ENCODE measurements around the gene CDKN1A. TPM values are rescaled to one million over a fixed set of nuclear protein-coding genes. Genes with fewer than 3 reads are reported as not detected.

The CDKN1A gene
- polyA plus RNA-seq, 1 donor from 2014 or later: 23.0 TPM

DNA sequence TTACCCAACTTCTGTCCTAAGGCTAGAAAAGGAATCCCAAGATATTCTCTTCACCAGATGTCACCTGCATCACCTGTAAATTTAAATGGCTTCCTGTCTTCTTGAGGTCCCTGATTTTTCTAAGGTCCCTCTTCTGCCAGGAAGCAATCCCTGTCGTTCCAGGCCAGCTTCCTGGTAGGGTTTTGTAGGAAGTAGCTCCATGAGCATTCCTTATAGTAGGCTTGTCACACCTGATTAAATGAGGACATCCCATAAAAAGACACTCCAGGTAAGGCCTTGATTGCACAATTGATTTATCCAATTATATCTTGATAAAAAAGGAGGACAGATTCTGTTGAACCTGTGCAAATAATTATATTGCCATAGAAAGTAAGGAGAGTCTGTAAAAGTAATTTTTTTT is 27.8 kb downstream of the CDKN1A start:
- Histone ChIP-seq H3K4me3 (ENCODE audit: low read length) (no peak overlapping the region), H3K9me3 (ENCODE audit: low read length) (peaks cover 2% of the 10 kb centered on the region), H3K4me2 (ENCODE audit: low read length) (no peak overlapping the region), H3K9ac (ENCODE audit: low read length) (no peak overlapping the region), H3K27ac (ENCODE audit: low read length) (no peak overlapping the region), H3K36me3 (ENCODE audit: insufficient read depth, low read length) (no peaks in the 10 kb centered on the region), H2AFZ (ENCODE audit: low read depth, low read length) (no peak overlapping the region), H3F3A (ENCODE audit: insufficient read depth, low read length, poor library complexity, severe bottlenecking) (no peaks in the 10 kb centered on the region), H3K9me2 (ENCODE audit: insufficient read depth, low read length) (no peaks in the 10 kb centered on the region), H3K79me2 (replicated peaks; ENCODE audit: insufficient read depth, low read length) (no peaks in the 10 kb centered on the region), H3K27me3 (ENCODE audit: insufficient read depth, low read depth, low read length) (no peaks in the 10 kb centered on the region), H4K20me1 (ENCODE audit: insufficient read depth) (no peaks in the 10 kb centered on the region)
- TF ChIP-seq, protein P1, sequence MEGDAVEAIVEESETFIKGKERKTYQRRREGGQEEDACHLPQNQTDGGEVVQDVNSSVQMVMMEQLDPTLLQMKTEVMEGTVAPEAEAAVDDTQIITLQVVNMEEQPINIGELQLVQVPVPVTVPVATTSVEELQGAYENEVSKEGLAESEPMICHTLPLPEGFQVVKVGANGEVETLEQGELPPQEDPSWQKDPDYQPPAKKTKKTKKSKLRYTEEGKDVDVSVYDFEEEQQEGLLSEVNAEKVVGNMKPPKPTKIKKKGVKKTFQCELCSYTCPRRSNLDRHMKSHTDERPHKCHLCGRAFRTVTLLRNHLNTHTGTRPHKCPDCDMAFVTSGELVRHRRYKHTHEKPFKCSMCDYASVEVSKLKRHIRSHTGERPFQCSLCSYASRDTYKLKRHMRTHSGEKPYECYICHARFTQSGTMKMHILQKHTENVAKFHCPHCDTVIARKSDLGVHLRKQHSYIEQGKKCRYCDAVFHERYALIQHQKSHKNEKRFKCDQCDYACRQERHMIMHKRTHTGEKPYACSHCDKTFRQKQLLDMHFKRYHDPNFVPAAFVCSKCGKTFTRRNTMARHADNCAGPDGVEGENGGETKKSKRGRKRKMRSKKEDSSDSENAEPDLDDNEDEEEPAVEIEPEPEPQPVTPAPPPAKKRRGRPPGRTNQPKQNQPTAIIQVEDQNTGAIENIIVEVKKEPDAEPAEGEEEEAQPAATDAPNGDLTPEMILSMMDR (IDR thresholded peaks at IDR 0.05; ENCODE audit: poor library complexity, severe bottlenecking): no peak
- TF ChIP-seq EP300 (conservative IDR thresholded peaks at IDR 0.05; ENCODE audit: poor library complexity, severe bottlenecking): no peak
- TF ChIP-seq EZH2 (IDR thresholded peaks at IDR 0.05; ENCODE audit: borderline replicate concordance, insufficient read depth, low read length, poor library complexity, severe bottlenecking): no peak
- TF ChIP-seq RAD21 (conservative IDR thresholded peaks at IDR 0.05): no peak
- TF ChIP-seq POLR2AphosphoS5 (IDR thresholded peaks at IDR 0.05): no peak
- TF ChIP-seq SMC3 (conservative IDR thresholded peaks at IDR 0.05; ENCODE audit: poor library complexity): no peak
- TF ChIP-seq TAF1 (IDR thresholded peaks at IDR 0.05; ENCODE audit: low read depth): no peak
- TF ChIP-seq, protein P2, sequence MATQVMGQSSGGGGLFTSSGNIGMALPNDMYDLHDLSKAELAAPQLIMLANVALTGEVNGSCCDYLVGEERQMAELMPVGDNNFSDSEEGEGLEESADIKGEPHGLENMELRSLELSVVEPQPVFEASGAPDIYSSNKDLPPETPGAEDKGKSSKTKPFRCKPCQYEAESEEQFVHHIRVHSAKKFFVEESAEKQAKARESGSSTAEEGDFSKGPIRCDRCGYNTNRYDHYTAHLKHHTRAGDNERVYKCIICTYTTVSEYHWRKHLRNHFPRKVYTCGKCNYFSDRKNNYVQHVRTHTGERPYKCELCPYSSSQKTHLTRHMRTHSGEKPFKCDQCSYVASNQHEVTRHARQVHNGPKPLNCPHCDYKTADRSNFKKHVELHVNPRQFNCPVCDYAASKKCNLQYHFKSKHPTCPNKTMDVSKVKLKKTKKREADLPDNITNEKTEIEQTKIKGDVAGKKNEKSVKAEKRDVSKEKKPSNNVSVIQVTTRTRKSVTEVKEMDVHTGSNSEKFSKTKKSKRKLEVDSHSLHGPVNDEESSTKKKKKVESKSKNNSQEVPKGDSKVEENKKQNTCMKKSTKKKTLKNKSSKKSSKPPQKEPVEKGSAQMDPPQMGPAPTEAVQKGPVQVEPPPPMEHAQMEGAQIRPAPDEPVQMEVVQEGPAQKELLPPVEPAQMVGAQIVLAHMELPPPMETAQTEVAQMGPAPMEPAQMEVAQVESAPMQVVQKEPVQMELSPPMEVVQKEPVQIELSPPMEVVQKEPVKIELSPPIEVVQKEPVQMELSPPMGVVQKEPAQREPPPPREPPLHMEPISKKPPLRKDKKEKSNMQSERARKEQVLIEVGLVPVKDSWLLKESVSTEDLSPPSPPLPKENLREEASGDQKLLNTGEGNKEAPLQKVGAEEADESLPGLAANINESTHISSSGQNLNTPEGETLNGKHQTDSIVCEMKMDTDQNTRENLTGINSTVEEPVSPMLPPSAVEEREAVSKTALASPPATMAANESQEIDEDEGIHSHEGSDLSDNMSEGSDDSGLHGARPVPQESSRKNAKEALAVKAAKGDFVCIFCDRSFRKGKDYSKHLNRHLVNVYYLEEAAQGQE (IDR thresholded peaks at IDR 0.05; ENCODE audit: borderline replicate concordance): no peak
- TF ChIP-seq MXI1 (conservative IDR thresholded peaks at IDR 0.05; ENCODE audit: poor library complexity, severe bottlenecking): no peak

DNA sequence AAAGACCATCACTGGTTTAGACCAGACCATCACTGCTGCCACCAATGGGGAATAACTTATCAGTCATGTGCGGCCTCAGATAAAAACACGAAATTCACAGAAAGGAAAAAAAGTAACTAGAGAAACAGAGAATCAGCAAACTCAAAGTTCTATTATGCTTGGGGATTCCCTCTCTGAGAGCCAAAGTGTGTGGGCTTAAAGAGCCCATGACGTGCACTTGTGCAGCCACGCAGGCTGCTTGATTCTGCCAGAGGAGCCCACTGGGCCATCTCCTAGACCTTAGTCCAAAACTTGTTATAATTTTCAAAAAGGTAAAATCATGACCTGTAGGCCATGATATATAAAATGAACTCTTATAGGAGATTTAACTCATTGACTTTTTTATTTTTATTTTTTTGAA is 34.3 kb downstream of the CDKN1A start:
- Histone ChIP-seq H3F3A (ENCODE audit: insufficient read depth, low read length, poor library complexity, severe bottlenecking) (no peaks in the 10 kb centered on the region), H2AFZ (ENCODE audit: low read depth, low read length) (no peak overlapping the region), H3K9ac (ENCODE audit: low read length) (no peak overlapping the region), H3K79me2 (replicated peaks; ENCODE audit: insufficient read depth, low read length) (no peaks in the 10 kb centered on the region), H3K27me3 (ENCODE audit: insufficient read depth, low read depth, low read length) (no peaks in the 10 kb centered on the region), H3K4me3 (ENCODE audit: low read length) (no peak overlapping the region), H4K20me1 (ENCODE audit: insufficient read depth) (no peaks in the 10 kb centered on the region), H3K9me2 (ENCODE audit: insufficient read depth, low read length) (no peaks in the 10 kb centered on the region), H3K27ac (ENCODE audit: low read length) (no peak overlapping the region), H3K9me3 (ENCODE audit: low read length) (no peaks in the 10 kb centered on the region), H3K36me3 (ENCODE audit: insufficient read depth, low read length) (no peaks in the 10 kb centered on the region), H3K4me2 (ENCODE audit: low read length) (no peak overlapping the region)
- no peak for TF ChIP-seq EZH2 (IDR thresholded peaks at IDR 0.05; ENCODE audit: borderline replicate concordance, insufficient read depth, low read length, poor library complexity, severe bottlenecking)
- TF ChIP-seq TAF1 (IDR thresholded peaks at IDR 0.05; ENCODE audit: low read depth): no peak
- TF ChIP-seq POLR2AphosphoS5 (IDR thresholded peaks at IDR 0.05): no peak
- no peak for TF ChIP-seq SMC3 (conservative IDR thresholded peaks at IDR 0.05; ENCODE audit: poor library complexity)
- TF ChIP-seq, protein P1 (IDR thresholded peaks at IDR 0.05; ENCODE audit: poor library complexity, severe bottlenecking): no peak
- TF ChIP-seq, protein P2 (IDR thresholded peaks at IDR 0.05; ENCODE audit: borderline replicate concordance): no peak
- no peak for TF ChIP-seq RAD21 (conservative IDR thresholded peaks at IDR 0.05)
- no peak for TF ChIP-seq MXI1 (conservative IDR thresholded peaks at IDR 0.05; ENCODE audit: poor library complexity, severe bottlenecking)
- TF ChIP-seq EP300 (conservative IDR thresholded peaks at IDR 0.05; ENCODE audit: poor library complexity, severe bottlenecking): no peak

Data from neural cell (in vitro differentiated cells).